Stimulated activated CD8-positive, alpha-beta memory T cell treated with anti-CD3 and anti-CD28 coated beads, Interleukin-2, amount 100 ng/mL, for 1 hour (primary cell): ENCODE results near the gene DSCAML1.
"Not testable (repeated sequence)": the region's sequence is repeated elsewhere in the genome, so short reads cannot be mapped to it uniquely, and the experiment has no call there.

ENCODE experiments used
- DNase-seq, 2 donors: peaks; one replicate each; pipeline ENCODE4 v3.0.0-alpha.2; 2020; ENCODE audit warnings: low read depth in 2 of 2

DSCAML1 gene

GRCh38 chr11:117819096-117820040, 22.4 kb upstream of the DSCAML1 start:
- DNase-seq, result no peak

- DNase-seq, result no peak
These were observed 21.2 kb upstream of the DSCAML1 start for GRCh38 chr11:117818041-117818873.

- peak; percentile 74 to 78 for DNase-seq
These were observed 20.5 kb upstream of the DSCAML1 start for GRCh38 chr11:117817368-117818040.

GRCh38 chr11:117816846-117817367, 19.9 kb upstream of the DSCAML1 start:
- DNase-seq, result no peak

GRCh38 chr11:117816151-117816741, 19.2 kb upstream of the DSCAML1 start:
- no peak for DNase-seq

- DNase-seq, result peak; percentile 35 to 54
These were observed 18.3 kb upstream of the DSCAML1 start for GRCh38 chr11:117815262-117815803.

GRCh38 chr11:117814766-117815261, 17.8 kb upstream of the DSCAML1 start:
- DNase-seq, result peak; percentile 62 to 72

- DNase-seq, result no peak
These were observed 17.3 kb upstream of the DSCAML1 start for GRCh38 chr11:117814204-117814765.

- not testable (repeated sequence) for DNase-seq
These were observed 13.0 kb upstream of the DSCAML1 start for GRCh38 chr11:117810056-117810451.

- no peak for DNase-seq
These were observed 12.4 kb upstream of the DSCAML1 start for GRCh38 chr11:117809236-117810055.

- no peak for DNase-seq
These were observed 11.8 kb upstream of the DSCAML1 start for GRCh38 chr11:117808784-117809183.

GRCh38 chr11:117807482-117808327, 10.7 kb upstream of the DSCAML1 start:
- DNase-seq, result peak; percentile 47 to 68

GRCh38 chr11:117806846-117807245, 9.8 kb upstream of the DSCAML1 start:
- no peak for DNase-seq

GRCh38 chr11:117805045-117805444, 8.0 kb upstream of the DSCAML1 start:
- DNase-seq, result no peak

- DNase-seq, result no peak
These were observed 6.9 kb upstream of the DSCAML1 start for GRCh38 chr11:117803896-117804295.

- no peak for DNase-seq
These were observed 2.6 kb upstream of the DSCAML1 start for GRCh38 chr11:117799634-117800033.

GRCh38 chr11:117796456-117796871, 552 bp downstream of the DSCAML1 start:
- no peak for DNase-seq

GRCh38 chr11:117795638-117796455, 1.2 kb downstream of the DSCAML1 start:
- no peak for DNase-seq
